Fibroblast of peridontal ligament (primary cell): ENCODE data around the gene PLIN1.

Experiments
- DNase-seq: peaks from one replicate; pipeline ENCODE4 v3.0.0-alpha.2; 2010; ENCODE audit errors: extremely low read depth

Gene PLIN1

DNA sequence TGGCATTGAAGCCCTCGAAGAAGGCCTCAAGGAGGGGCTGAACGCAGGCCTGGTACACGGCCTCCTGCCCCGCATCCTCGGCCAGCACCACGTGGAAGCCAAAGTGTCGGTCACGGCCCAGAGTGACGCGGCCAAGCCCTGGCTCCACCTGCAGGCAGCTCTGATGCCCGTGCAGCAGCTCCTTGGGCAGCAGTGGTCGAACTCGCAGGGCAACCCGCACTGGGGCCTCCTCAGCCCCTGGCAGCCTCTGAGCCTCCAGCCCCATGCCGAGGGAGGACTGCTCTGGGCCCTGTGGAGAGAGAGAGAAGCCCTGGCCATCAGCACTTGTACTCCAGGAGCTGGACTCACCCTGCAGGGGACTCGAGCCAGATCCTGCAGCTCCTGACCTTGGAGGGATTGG lies 26.5 kb downstream of the PLIN1 start:
- no peak for DNase-seq

- DNase-seq = no peak
Observed at GRCh38 chr15:89652131-89652530, 27.0 kb downstream of the PLIN1 start.

- no peak for DNase-seq
Observed at GRCh38 chr15:89649716-89650115, 29.5 kb downstream of the PLIN1 start.

- DNase-seq = no peak
Observed at GRCh38 chr15:89649013-89649625, 30.0 kb downstream of the PLIN1 start.

DNA sequence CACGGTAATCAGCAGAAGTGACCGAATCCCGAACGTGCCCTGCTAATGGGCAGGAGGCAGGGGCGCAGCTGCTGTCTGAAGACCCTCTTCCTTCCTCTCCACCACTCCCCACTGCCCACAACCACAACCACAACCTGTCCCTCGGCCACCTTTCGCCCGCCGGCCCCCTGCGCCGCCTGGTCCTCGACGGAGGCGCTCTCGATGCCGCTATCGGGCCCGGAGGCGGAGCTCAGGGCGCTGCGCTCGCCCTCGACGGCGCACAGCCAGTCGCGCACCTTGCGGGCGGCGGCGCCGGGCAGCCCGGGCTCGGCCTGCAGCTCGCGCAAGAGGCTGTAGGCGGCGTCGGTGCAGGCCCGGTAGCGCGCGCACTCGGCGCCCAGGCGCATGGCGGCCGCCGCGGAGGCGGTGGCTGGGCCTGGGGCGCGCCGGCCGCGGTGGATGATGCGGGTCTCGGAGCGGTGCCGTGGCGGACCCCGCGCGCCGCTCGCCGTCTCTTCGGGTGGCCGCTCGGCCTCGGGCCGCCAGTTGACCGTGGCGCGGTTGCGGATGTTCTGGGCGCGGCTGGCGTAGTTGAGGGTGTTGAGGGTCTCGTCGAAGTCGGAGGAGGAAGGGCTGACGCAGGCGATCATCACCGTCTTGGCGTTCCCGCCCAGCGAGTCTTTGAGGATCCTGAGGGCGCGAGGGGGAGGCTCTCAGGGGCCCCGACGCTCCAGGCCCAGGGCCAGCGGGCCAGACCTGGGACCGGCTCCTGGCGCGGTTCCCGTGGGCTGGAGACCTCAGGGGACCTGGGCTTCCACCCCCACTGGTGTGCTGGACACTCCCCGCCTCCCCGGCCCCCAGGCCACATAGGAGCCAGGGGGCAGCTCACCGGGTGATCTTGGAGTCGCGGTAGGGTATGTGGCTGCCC lies 30.8 kb downstream of the PLIN1 start:
- no peak for DNase-seq

DNA sequence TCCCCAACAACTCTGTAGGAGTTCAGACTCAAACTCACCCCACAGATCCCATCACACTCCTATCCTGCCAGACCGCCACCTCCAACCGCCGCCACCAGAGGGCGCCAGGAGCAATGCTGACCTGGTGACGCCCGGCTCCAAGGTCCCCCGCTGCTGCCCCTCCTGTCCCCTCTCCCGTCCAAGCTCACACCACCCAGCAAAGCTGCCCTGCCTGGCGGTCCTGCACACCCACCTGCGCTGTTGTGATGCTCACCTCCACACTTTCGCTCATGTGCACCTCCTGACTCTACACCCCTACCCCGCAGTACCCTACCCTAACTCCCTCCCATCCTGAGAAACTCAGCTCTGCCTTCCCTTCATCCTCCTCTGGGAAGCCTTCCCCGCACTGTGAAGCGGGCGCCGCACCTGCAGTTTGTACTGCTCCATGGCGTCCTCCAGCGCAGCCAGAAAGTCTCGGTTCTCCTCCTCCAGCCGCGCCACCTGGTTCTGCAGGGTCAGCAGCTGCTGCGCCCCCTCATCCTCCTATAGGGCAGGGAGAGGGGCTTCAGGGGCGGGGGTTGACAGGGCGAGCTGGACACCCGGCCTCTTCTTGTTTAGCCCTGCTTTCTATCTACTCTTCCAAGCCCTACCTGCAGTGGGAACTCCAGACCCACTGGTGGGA lies 31.8 kb downstream of the PLIN1 start:
- DNase-seq = peak; percentile 48

GRCh38 chr15:89646416-89647141 lies 32.6 kb downstream of the PLIN1 start:
- DNase-seq = no peak

- no peak for DNase-seq
Observed at GRCh38 chr15:89645680-89646079, 33.5 kb downstream of the PLIN1 start.

DNA sequence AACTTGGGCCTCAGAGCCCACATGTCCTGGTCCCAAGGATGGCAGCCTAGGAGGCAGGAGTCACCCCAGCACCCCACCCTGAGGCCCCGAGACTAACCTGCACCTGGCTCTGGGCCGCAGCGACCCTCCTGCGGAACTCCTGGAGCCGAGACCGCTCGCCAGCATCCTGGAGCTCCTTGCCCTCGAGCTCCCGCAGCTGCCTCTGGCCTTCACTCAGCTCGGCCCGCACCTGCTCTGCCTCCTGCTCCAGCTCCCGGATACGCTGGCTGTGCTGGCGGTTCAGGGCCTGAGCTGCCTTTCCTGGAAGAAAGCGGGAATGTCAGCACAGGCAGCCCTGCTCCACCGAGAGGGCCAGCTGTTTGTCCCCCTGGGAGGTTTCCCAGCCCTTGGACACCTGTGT lies 37.1 kb downstream of the PLIN1 start:
- DNase-seq = no peak

DNA sequence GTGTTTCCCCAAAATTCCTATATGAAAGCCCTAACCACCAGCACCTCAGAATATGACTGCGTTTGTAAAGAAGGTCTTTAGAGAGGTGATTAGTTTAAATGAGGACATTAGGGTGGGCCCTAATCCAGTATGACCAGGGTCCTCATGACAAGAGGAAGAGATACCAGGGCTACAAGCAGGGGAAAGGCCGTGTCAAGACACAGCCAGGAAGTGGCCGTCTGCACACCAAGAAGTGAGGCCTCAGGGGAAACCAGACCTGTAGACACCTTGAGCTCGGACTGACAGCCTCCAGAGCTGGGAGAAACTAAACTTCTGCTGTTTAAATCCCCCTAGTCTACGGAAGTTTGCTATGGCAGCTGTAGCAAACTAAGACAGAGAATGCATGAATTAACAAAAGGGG lies 38.1 kb downstream of the PLIN1 start:
- no peak for DNase-seq

GRCh38 chr15:89640245-89640644 lies 38.9 kb downstream of the PLIN1 start:
- no peak for DNase-seq

DNA sequence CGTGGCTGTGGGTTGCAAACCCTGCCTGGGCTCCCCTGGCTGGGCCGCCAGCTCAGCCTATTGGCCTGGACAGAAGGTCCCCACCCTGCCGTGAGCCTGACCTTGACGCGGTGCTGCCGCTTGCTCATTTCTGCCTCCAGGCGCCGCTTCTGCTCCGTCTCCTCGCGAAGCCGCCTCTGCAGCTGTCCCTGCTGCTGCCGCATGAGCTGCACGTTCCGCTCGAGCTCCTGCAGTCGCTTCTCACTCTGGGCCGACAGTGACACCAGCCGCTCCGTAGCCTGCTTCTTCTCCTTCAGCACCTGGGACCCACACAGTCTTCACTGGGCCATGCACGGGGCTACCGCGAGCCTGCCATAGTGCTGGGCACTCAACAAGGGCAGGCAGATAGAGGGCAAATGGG lies 45.6 kb downstream of the PLIN1 start:
- no peak for DNase-seq

DNA sequence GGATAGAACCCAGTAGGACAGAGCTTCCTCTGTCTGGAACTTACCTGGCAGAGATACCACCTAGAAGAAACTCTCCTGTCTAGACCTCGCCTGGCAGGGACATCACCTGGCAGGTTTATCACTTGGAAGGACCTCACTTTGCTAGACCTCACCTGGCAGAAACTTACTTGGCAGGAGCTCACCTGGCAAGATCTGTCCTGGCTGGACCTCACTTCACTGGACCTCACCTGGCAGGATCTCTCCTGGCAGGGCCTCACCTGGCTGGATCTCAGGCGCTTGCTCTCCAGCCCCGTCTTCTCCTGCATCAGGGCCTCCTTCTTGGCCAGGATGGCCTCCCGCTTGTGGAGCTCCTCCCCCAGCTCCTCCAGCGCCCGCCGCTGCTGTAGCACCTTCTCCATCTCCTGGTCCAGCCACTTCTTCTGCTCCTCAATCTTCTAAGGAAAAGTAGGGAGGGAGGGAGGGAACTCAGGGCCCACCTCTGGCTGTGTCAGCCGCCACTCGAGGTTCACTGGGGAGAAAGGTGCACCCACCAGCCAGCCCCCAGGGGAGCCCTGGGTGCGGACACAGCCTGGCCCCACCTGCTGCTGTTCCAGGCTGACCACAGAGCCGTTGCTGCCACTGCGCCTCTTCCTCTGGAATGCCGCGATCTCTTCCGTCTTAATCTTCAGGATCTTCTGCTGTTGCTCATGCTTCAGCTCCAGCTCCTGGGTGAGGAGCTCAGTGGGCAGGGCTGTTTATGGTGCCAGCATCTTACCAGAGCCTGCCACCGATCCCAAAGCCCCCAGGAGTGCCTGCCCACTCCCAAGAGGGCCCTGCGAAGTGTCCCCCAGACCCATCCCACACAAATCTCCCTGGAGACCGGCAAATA lies 46.4 kb downstream of the PLIN1 start:
- DNase-seq = no peak

- no peak for DNase-seq
Observed at GRCh38 chr15:89631902-89632264, 47.3 kb downstream of the PLIN1 start.

- no peak for DNase-seq
Observed at GRCh38 chr15:89630974-89631901, 47.9 kb downstream of the PLIN1 start.

DNA sequence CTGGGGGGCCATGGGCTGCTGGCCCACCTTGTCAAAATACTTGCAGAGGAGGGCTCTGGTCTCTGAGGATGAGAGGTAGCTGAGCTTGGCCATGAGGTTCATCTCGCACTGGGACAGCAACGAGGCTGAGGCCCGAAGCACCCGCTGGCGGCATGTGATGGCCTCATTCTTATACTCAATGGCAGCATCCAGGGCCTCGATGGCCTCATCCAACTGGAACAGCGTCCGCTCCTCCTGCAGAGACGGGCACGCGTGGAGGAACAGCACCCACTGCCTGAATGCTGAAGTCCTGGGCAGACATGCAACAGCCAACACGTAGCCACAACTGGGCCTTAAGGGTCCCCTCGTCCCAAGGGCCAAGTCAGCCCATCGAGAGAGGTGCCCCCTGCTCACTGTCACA lies 48.9 kb downstream of the PLIN1 start:
- DNase-seq = no peak

DNA sequence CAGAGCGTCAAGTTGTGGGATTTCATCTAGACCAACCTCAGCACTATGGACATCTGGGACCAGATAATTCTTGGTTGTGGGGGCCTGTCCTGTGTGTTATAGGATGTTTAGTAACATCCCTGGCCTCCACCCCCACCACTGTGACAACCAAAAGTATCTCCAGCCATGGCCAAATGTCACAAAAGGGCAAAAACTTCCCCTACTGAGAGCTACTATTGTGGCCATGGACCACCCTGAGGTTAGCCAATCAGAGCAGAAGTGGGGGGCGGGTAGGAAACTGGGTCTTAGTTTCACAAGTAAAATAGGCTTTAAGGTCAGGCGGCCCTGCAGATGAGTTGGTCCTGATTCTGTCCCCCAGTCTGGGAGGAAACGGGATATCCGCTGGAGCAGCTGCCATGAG lies 49.3 kb downstream of the PLIN1 start:
- DNase-seq = no peak

DNA sequence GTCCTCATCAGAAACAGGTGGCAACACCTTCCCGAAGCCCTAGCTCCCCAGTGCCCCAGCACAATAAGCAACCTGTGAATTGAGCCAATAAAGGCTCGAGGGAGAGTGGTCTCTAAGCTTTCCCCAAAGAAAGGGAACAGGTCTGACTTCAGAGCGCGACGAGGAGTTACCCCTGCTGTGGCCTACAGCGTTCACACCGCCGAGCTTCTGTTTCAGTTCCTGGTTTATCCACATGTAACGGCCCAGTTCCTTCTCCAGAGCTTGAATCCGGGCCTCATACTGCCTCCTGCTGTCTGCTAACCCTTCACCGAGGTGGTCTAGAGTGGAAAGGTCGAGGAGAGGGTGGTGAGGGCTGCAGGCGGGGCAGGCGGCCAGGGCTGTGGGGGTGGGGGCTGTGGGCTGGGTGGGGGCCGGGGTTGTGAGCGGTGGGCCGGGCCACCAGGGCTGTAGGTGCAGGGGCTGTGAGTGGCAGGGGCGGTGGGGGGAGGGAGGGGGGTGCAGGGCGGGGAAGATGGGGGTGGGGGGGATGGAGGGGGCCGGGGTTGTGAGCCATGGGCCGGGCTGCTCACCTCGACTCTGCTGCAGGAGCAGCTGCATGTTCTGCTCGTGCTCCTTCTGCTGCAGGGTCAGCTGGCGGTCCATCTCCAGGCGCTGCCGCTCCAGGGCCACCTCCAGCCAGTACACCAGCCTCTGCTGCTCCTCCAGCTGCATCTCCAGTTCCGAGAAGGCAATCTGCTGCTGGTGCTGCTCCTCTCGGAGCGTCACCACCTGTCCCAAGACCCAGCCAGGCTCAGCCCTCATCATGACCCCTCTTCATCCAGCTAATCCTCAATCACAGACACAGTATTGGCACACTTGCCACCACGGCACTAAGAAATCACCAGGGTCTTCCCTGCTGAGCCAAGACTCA lies 50.1 kb downstream of the PLIN1 start:
- DNase-seq = no peak

DNA sequence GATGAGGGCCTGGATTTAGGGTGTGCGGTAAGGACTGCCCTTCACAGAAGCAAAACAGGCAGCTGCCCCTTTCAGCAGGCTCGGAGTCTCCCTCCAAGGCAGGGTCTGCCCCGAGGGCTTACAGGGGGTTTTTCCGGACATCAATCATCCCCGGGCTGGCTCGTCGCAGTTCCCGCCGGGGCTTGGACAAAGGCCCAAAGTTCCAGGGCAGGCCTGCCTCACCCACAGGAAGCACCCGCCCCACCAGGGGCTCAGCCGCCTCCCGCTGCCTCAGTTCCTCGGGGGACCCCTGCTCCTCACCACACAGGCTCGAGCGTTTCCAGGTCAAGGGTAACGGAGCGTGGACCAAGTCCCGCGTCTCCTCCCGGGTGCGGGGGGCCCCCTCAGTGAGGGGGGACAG lies 50.9 kb downstream of the PLIN1 start:
- DNase-seq = no peak
